Gastrocnemius medialis (tissue), 4 donors: ENCODE data around the gene ARHGAP40.

Source experiments
- CTCF ChIP-seq, 5 experiments: fragments of 450-650 bp in 3 of 5; fragments of 200-600 bp in 2 of 5; sonication (generic) in 2 of 5; IDR thresholded peaks in 4 of 5; conservative IDR thresholded peaks in 1 of 5; 1 replicate in 4 of 5; 2 replicates in 1 of 5; pipeline ENCODE4 v1.5.1; 2016 to 2019; ENCODE audit warnings: antibody characterized with exemption in 5 of 5, mild to moderate bottlenecking in 3 of 5, moderate library complexity in 3 of 5
- POLR2A ChIP-seq, 2 donors: fragments of 450-650 bp; IDR thresholded peaks; one replicate each; pipeline ENCODE4 v1.6.1; 2017; ENCODE audit warnings: antibody characterized with exemption in 2 of 2, mild to moderate bottlenecking in 2 of 2, moderate library complexity in 2 of 2

- TF ChIP-seq CTCF (IDR thresholded peaks at IDR 0.05 in 4 of 5, conservative IDR thresholded peaks at IDR 0.05 in 1 of 5) (no peak), POLR2A (IDR thresholded peaks at IDR 0.05) (no peak)
These were observed 15.5 kb upstream of the ARHGAP40 start for GRCh38 chr20:38586181-38586525.
